Upper lobe of right lung (tissue), 1 donor: Measurements from ENCODE around the gene RELL1. TPM values are rescaled to one million over a fixed set of nuclear protein-coding genes. Genes with fewer than 3 reads are reported as not detected.

Experiments
- ATAC-seq: fragments of 200-7000 bp; cut with Tn5 transposase; one replicate; pipeline ENCODE4 v1.9.1; 2020; ENCODE audit warnings: mild to moderate bottlenecking, moderate library complexity
- DNase-seq: peaks from one replicate; pipeline ENCODE4 v3.0.0-alpha.2; 2020
- H3K27ac ChIP-seq: fragments of 200-600 bp; one replicate; pipeline ENCODE4 v1.8.0; 2022
- H3K27me3 ChIP-seq: fragments of 200-600 bp; one replicate; pipeline ENCODE4 v1.8.0; 2022; ENCODE audit warnings: mild to moderate bottlenecking
- H3K36me3 ChIP-seq: fragments of 200-600 bp; one replicate; pipeline ENCODE4 v1.8.0; 2022
- H3K4me1 ChIP-seq: fragments of 200-600 bp; one replicate; pipeline ENCODE4 v1.8.0; 2022
- H3K4me3 ChIP-seq: fragments of 200-600 bp; one replicate; pipeline ENCODE4 v1.8.0; 2022; ENCODE audit warnings: mild to moderate bottlenecking
- H3K9me3 ChIP-seq: fragments of 200-600 bp; one replicate; pipeline ENCODE4 v1.8.0; 2022
- CTCF ChIP-seq: fragments of 200-600 bp; IDR thresholded peaks from one replicate; pipeline ENCODE4 v1.8.0; 2022; ENCODE audit warnings: antibody characterized with exemption
- intact Hi-C: fragments of 100-400 bp; cut with DNase I; formaldehyde crosslinking; loops from one replicate; pipeline ENCODE4 v1.11.0; 2022
- total RNA-seq: library from RNA; stranded (reverse); fragmentation: NEBNext Ultra II Directional; extraction: Animal tissue kit (Norgen Biotek cat#: 25700); gene quantifications from one replicate; pipeline ENCODE4 v1.2.1, GENCODE V29; 2021
- donor health status: DM: no; HTN: yes; CAD: no; lungs with severe emphysema.

RELL1 gene
- total RNA-seq, 1 donor from 2014 or later, result 49.1 TPM

- H3K27me3 ChIP-seq, result no peaks in the 10 kb centered on the region
- TF ChIP-seq CTCF, result no peak
- no peaks in the 10 kb centered on the region for H3K36me3 ChIP-seq
- no peak overlapping the region for H3K27ac ChIP-seq
- ATAC-seq, result no peak
- H3K4me1 ChIP-seq, result peaks cover 41% of the 10 kb centered on the region
- H3K9me3 ChIP-seq, result no peaks in the 10 kb centered on the region
- no peak for DNase-seq
- no peak overlapping the region for H3K4me3 ChIP-seq
- intact Hi-C loops, result no loop called here
These were observed 7.6 kb downstream of the RELL1 start for GRCh38 chr4:37678624-37679023.

GRCh38 chr4:37675587-37676290 is 10.4 kb downstream of the RELL1 start:
- intact Hi-C loops, result no loop called here
- ATAC-seq (peak; percentile 90), DNase-seq (no peak)
- Histone ChIP-seq H3K27me3 (no peaks in the 10 kb centered on the region), H3K9me3 (no peaks in the 10 kb centered on the region), H3K36me3 (no peaks in the 10 kb centered on the region), H3K4me1 (peaks cover 40% of the 10 kb centered on the region), H3K27ac (peak overlapping the region; percentile 26), H3K4me3 (no peak overlapping the region)
- no peak for TF ChIP-seq CTCF

- Histone ChIP-seq H3K9me3 (no peaks in the 10 kb centered on the region), H3K36me3 (no peaks in the 10 kb centered on the region), H3K27me3 (no peaks in the 10 kb centered on the region), H3K27ac (no peak overlapping the region), H3K4me3 (no peak overlapping the region), H3K4me1 (peaks cover 46% of the 10 kb centered on the region)
- intact Hi-C loops, result no loop called here
- DNase-seq, result no peak
- no peak for ATAC-seq
- TF ChIP-seq CTCF, result no peak
These were observed 11.7 kb downstream of the RELL1 start for GRCh38 chr4:37674439-37674838.

- no peak overlapping the region for H3K4me3 ChIP-seq
- TF ChIP-seq CTCF, result no peak
- no peaks in the 10 kb centered on the region for H3K9me3 ChIP-seq
- no peak overlapping the region for H3K27ac ChIP-seq
- DNase-seq, result no peak
- H3K27me3 ChIP-seq, result no peaks in the 10 kb centered on the region
- intact Hi-C loops, result no loop called here
- no peaks in the 10 kb centered on the region for H3K36me3 ChIP-seq
- peak; percentile 45 for ATAC-seq
- peaks cover 46% of the 10 kb centered on the region for H3K4me1 ChIP-seq
These were observed 12.5 kb downstream of the RELL1 start for GRCh38 chr4:37673538-37674192.

GRCh38 chr4:37671072-37671471 is 15.1 kb downstream of the RELL1 start:
- Histone ChIP-seq H3K36me3 (no peaks in the 10 kb centered on the region), H3K9me3 (no peaks in the 10 kb centered on the region), H3K27ac (no peak overlapping the region), H3K27me3 (no peaks in the 10 kb centered on the region), H3K4me1 (peaks cover 51% of the 10 kb centered on the region), H3K4me3 (no peak overlapping the region)
- no peak for TF ChIP-seq CTCF
- no peak for DNase-seq
- no peak for ATAC-seq
- intact Hi-C loops, result no loop called here
